Measurements from ENCODE around the gene PCSK4. TPM values are rescaled to one million over a fixed set of nuclear protein-coding genes. Genes with fewer than 3 reads are reported as not detected.
A peak's percentile ranks its signal among the peaks of the same experiment; 100 is the strongest.

PCSK4 gene
- total and polyA plus RNA-seq, 12 donors, result 0.38 to 3.9 (median 1.4) TPM

DNA sequence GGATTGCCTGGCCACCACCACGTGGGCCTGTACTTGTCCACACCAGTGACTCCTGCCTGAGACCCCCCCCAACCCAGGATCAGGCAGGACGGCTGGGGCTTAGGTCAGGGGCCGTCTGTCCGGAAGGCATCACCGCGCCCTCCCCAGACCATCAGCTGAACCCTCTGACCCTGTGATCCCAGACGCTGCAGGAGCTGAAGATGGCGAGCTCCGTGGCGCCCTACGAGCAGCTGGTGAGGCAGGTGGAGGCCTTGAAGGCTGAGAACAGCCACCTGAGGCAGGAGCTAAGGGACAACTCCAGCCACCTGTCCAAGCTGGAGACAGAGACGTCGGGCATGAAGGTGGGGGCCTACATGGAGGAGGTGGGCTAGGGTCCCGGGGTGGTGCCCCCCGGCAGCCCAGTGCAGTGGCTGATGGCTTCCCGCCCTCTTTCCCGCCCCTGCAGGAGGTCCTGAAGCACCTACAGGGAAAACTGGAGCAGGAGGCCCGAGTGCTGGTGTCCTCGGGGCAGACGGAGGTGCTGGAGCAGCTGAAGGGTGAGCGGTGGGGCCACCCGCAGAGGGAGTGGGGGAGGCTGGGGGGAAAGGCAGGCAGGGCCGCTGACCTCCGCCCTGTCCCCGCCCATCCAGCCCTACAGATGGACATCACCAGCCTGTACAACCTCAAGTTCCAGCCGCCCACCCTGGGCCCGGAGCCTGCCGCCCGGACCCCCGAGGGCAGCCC, 37.2 kb downstream of the PCSK4 start:
- Histone ChIP-seq H3K4me3 (no peak overlapping the region), H3K27ac (no peak overlapping the region), H3K36me3 (no peaks in the 10 kb centered on the region), H3K27me3 (peaks cover 57 to 100% (median 94%) of the 10 kb centered on the region in 7 donors), H3K4me1 (peaks cover 7 to 42% (median 37%) of the 10 kb centered on the region in 9 donors), H3K9me3 (no peaks in the 10 kb centered on the region)
- DNase-seq (no peak), ATAC-seq (peak in 1 of 8 donors; percentile 3)
- TF ChIP-seq, protein P1, sequence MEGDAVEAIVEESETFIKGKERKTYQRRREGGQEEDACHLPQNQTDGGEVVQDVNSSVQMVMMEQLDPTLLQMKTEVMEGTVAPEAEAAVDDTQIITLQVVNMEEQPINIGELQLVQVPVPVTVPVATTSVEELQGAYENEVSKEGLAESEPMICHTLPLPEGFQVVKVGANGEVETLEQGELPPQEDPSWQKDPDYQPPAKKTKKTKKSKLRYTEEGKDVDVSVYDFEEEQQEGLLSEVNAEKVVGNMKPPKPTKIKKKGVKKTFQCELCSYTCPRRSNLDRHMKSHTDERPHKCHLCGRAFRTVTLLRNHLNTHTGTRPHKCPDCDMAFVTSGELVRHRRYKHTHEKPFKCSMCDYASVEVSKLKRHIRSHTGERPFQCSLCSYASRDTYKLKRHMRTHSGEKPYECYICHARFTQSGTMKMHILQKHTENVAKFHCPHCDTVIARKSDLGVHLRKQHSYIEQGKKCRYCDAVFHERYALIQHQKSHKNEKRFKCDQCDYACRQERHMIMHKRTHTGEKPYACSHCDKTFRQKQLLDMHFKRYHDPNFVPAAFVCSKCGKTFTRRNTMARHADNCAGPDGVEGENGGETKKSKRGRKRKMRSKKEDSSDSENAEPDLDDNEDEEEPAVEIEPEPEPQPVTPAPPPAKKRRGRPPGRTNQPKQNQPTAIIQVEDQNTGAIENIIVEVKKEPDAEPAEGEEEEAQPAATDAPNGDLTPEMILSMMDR (IDR thresholded peaks at IDR 0.05), result no peak
- WGBS, 2 donors, result 62% methylated on average over 28 to 30 of the region's 30 CpGs
- intact Hi-C loops (cut with DNase I), result no loop called here

DNA sequence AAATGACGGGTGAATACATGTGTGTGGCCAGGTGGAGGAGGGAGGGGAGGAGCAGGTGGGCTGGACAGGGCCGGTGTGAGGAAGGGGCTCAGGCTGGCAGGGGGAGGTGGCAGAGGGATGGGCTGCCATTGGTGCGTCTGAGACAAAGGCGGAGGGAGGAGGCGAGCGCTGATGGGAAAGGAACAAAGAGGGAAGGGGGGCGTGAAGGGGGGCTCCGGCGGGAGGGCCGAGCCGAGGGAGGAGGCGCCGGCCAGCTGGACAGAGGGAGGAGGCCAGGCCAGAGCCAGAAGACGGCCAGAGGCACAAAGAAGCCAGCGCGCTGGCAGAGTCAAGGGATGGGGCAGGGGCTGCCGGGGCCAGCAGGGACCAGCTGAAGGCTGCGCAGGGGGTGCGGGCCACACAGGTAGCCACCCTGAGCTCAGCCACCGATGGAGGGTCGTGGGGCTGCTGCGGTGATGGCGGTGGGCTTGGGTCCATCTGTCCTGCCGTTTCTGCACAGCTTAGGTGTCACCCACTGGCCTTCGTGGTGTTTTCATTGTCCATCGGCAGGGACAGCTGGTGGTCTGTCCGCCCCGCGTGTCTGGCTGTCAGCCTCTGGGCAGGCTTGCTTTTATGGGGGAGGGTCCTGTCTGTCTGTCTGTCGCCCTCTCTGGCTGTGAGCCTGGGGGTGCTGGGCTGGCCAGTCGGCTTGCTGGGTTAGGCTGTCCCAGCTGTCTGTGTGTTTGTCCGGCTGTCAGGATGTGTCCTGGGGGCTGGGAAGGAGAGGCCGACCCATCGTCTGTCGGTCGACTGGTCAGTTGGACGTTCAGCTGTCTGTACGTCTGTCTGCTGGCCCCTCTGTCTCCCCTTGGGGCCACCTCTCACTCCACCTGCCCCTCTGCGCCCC, 38.0 kb downstream of the PCSK4 start:
- no peak overlapping the region for H3K4me3 ChIP-seq
- peaks cover 7 to 41% (median 36%) of the 10 kb centered on the region in 9 donors for H3K4me1 ChIP-seq
- peaks cover 57 to 100% (median 98%) of the 10 kb centered on the region in 7 donors for H3K27me3 ChIP-seq
- ATAC-seq, result no peak
- intact Hi-C loops (cut with DNase I), result no loop called here
- H3K9me3 ChIP-seq, result no peaks in the 10 kb centered on the region
- no peak overlapping the region for H3K27ac ChIP-seq
- no peaks in the 10 kb centered on the region for H3K36me3 ChIP-seq
- DNase-seq, result no peak
- TF ChIP-seq, protein P1 (IDR thresholded peaks at IDR 0.05), result no peak
- WGBS, 2 donors, result 37 to 39% methylated on average over 34 to 39 of the region's 39 CpGs

DNA sequence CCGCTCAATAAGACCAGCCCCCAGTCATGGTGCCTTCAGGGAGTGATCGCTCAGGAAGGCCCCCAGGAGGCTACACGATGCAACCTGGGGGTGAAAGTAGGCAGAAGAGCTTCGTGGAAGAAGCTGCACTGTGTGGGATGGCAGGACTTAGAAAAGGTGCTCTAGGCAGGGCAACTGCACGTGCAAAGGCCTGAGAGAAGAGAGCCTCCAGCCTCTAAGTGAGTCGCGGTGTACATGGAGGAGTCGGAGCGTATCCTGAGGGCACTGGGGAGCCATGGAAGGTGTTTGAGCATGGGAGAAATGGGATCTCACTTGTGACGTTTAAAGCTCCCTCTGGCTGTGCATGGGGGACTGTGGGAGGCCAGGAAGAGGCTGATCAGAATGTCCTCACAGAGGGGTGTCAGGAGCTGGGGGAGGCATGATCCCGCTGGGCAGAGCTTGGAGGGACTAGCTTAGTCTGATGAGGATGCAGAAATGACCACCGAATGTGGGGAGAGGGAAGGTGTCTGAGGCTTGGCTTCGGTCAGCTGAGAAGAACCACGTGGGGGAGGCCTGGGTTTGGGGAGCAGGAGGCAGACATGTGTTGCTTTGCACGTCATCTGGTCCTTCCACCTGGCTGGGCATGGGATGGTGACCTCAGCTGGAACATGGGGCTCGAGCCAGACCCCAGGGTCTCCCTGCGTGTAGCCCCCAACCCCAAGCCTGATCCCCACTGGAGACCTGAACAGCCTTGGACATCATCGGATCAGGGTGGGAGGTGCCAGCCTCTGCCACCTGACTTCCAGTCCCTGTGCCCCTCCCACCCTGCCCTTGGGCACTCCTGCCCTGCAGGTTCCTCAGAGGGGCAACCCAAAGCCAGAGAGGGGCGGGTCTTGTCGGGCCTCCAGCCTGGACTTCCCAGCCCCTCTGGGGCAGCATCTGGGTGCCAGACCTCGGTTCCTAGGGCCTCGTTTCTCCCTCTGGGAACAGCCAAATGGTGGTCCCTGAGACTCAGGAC, 39.1 kb downstream of the PCSK4 start:
- DNase-seq, result no peak
- TF ChIP-seq, protein P1 (IDR thresholded peaks at IDR 0.05), result no peak
- Histone ChIP-seq H3K9me3 (no peaks in the 10 kb centered on the region), H3K4me1 (peaks cover 12 to 40% (median 35%) of the 10 kb centered on the region in 9 donors), H3K27me3 (peaks cover 57 to 100% (median 98%) of the 10 kb centered on the region in 7 donors), H3K4me3 (no peak overlapping the region), H3K36me3 (no peaks in the 10 kb centered on the region), H3K27ac (no peak overlapping the region)
- intact Hi-C loops (cut with DNase I), result no loop called here
- WGBS, 2 donors, result 60 to 61% methylated on average over 22 of the region's 22 CpGs
- no peak for ATAC-seq
